OCI-LY1 (cell line): Measurements from ENCODE around the gene TGFBRAP1.

Experiments used
- H2AFZ ChIP-seq: fragments of 200-600 bp; sonication (generic), shearing (Covaris generic); 2 replicates; pipeline ENCODE4 v1.6.0; 2014; ENCODE audit warnings: antibody characterized with exemption, mild to moderate bottlenecking, low read length
- H3F3A ChIP-seq: fragments of 200-600 bp; sonication (generic), shearing (Covaris generic); 2 replicates; pipeline ENCODE4 v1.6.0; 2014; ENCODE audit warnings: mild to moderate bottlenecking, antibody characterized with exemption, low read length, moderate library complexity; ENCODE audit not compliant: insufficient read depth
- H3K27ac ChIP-seq: fragments of 200-600 bp; sonication (generic); 2 replicates; pipeline ENCODE4 v1.5.1; 2014; ENCODE audit warnings: low read length, mixed run types, mild to moderate bottlenecking, low read depth; ENCODE audit not compliant: poor library complexity, severe bottlenecking
- H3K27me3 ChIP-seq: fragments of 200-600 bp; sonication (generic); 2 replicates; pipeline ENCODE4 v1.6.0; 2014; ENCODE audit warnings: antibody characterized with exemption, mild to moderate bottlenecking, low read length, moderate library complexity; ENCODE audit not compliant: insufficient read depth
- H3K36me3 ChIP-seq: fragments of 200-600 bp; sonication (generic); 2 replicates; pipeline ENCODE4 v1.6.1; 2014; ENCODE audit warnings: mild to moderate bottlenecking, antibody characterized with exemption, low read length, moderate library complexity, mixed read lengths; ENCODE audit not compliant: insufficient read depth
- H3K4me1 ChIP-seq: fragments of 200-600 bp; sonication (generic); 2 replicates; pipeline ENCODE4 v1.5.1; 2014; ENCODE audit warnings: mild to moderate bottlenecking, low read length, moderate library complexity; ENCODE audit not compliant: insufficient read depth, severe bottlenecking
- H3K4me2 ChIP-seq: fragments of 200-600 bp; sonication (generic), shearing (Covaris generic); 2 replicates; pipeline ENCODE4 v1.6.1; 2014; ENCODE audit warnings: low read length
- H3K4me3 ChIP-seq: fragments of 200-600 bp; sonication (generic); 2 replicates; pipeline ENCODE4 v1.5.1; 2014; ENCODE audit warnings: low read length, low read depth, mild to moderate bottlenecking, mixed read lengths; ENCODE audit not compliant: poor library complexity, severe bottlenecking
- H3K79me2 ChIP-seq: fragments of 200-600 bp; shearing (Covaris generic); 2 replicates; pipeline ENCODE4 v1.6.1; 2016; ENCODE audit warnings: mixed run types, low read length, mixed read lengths; ENCODE audit not compliant: insufficient read depth
- H3K9ac ChIP-seq: fragments of 200-600 bp; sonication (generic), shearing (Covaris generic); 2 replicates; pipeline ENCODE4 v1.6.1; 2014; ENCODE audit warnings: mild to moderate bottlenecking, low read length, mixed read lengths
- H3K9me2 ChIP-seq: fragments of 200-600 bp; sonication (generic), shearing (Covaris generic); 2 replicates; pipeline ENCODE4 v1.6.1; 2014; ENCODE audit warnings: low read depth, mild to moderate bottlenecking, low read length, mixed read lengths
- H3K9me3 ChIP-seq: fragments of 200-600 bp; shearing (Covaris generic); 2 replicates; pipeline ENCODE4 v1.6.1; 2014; ENCODE audit warnings: low read length, mixed read lengths
- H4K20me1 ChIP-seq: fragments of 200-600 bp; sonication (generic), shearing (Covaris generic); 2 replicates; pipeline ENCODE4 v1.6.0; 2016; ENCODE audit warnings: mild to moderate bottlenecking, low read length; ENCODE audit not compliant: insufficient read depth
- CTCF ChIP-seq: fragments of 200-600 bp; sonication (generic), shearing (Covaris generic); IDR thresholded peaks from 2 replicates; pipeline ENCODE4 v1.5.1; 2017; ENCODE audit warnings: mild to moderate bottlenecking, antibody characterized with exemption, low read length, moderate library complexity, mixed read lengths
- EZH2 ChIP-seq: fragments of 200-600 bp; sonication (generic), shearing (Covaris generic); IDR thresholded peaks from 2 replicates; pipeline ENCODE4 v1.8.0; 2017; ENCODE audit warnings: borderline replicate concordance, mixed run types, mild to moderate bottlenecking, antibody characterized with exemption, low read length, moderate library complexity, mixed read lengths

The TGFBRAP1 gene

GRCh38 chr2:105323111-105323510 lies 6.4 kb downstream of the TGFBRAP1 start:
- H3K9me2 ChIP-seq = no peaks in the 10 kb centered on the region
- no peaks in the 10 kb centered on the region for H4K20me1 ChIP-seq
- no peaks in the 10 kb centered on the region for H3F3A ChIP-seq
- peaks cover 21% of the 10 kb centered on the region for H3K4me1 ChIP-seq
- peaks cover 92% of the 10 kb centered on the region for H3K79me2 ChIP-seq
- H3K9me3 ChIP-seq = no peaks in the 10 kb centered on the region
- H3K9ac ChIP-seq = no peak overlapping the region
- H3K36me3 ChIP-seq = peaks cover 32% of the 10 kb centered on the region
- H3K27ac ChIP-seq = no peak overlapping the region
- no peak overlapping the region for H3K4me2 ChIP-seq
- TF ChIP-seq EZH2 (no peak), CTCF (no peak)
- H3K4me3 ChIP-seq = no peak overlapping the region
- no peak overlapping the region for H2AFZ ChIP-seq
- no peaks in the 10 kb centered on the region for H3K27me3 ChIP-seq

GRCh38 chr2:105321875-105322646 lies 7.5 kb downstream of the TGFBRAP1 start:
- no peak overlapping the region for H3K4me2 ChIP-seq

GRCh38 chr2:105320651-105321215 lies 8.8 kb downstream of the TGFBRAP1 start:
- H3K9me2 ChIP-seq = no peaks in the 10 kb centered on the region
- H3K9ac ChIP-seq = no peak overlapping the region
- peaks cover 13% of the 10 kb centered on the region for H3K4me1 ChIP-seq
- no peaks in the 10 kb centered on the region for H3K27me3 ChIP-seq
- TF ChIP-seq EZH2 (no peak), CTCF (no peak)
- no peak overlapping the region for H3K4me2 ChIP-seq
- no peak overlapping the region for H3K27ac ChIP-seq
- H4K20me1 ChIP-seq = no peaks in the 10 kb centered on the region
- H2AFZ ChIP-seq = no peak overlapping the region
- H3K36me3 ChIP-seq = peaks cover 37% of the 10 kb centered on the region
- peaks cover 89% of the 10 kb centered on the region for H3K79me2 ChIP-seq
- no peak overlapping the region for H3K4me3 ChIP-seq
- no peaks in the 10 kb centered on the region for H3K9me3 ChIP-seq
- no peaks in the 10 kb centered on the region for H3F3A ChIP-seq

More at GRCh38 chr2:105321875-105322646, 7.5 kb downstream of the TGFBRAP1 start:
- Histone ChIP-seq H3K4me3 (no peak overlapping the region), H3K79me2 (peaks cover 91% of the 10 kb centered on the region), H3K9me2 (no peaks in the 10 kb centered on the region), H3K27me3 (no peaks in the 10 kb centered on the region), H3K27ac (no peak overlapping the region), H2AFZ (no peak overlapping the region), H3K9ac (no peak overlapping the region), H3F3A (no peaks in the 10 kb centered on the region), H3K9me3 (no peaks in the 10 kb centered on the region), H3K4me1 (peaks cover 13% of the 10 kb centered on the region), H4K20me1 (no peaks in the 10 kb centered on the region), H3K36me3 (peaks cover 37% of the 10 kb centered on the region)
- TF ChIP-seq CTCF (no peak), EZH2 (no peak)
